Neutrophil (primary cell): ENCODE results near the gene HDHD5.

Source experiments
- H3K27ac ChIP-seq: fragments of 200-600 bp; sonication (generic); 2 replicates; pipeline ENCODE4 v1.5.1; 2016; ENCODE audit warnings: mild to moderate bottlenecking, moderate library complexity
- H3K27me3 ChIP-seq: fragments of 200-600 bp; sonication (generic); 2 replicates; pipeline ENCODE4 v1.6.0; 2016; ENCODE audit warnings: mild to moderate bottlenecking
- H3K36me3 ChIP-seq: fragments of 200-600 bp; sonication (generic); 2 replicates; pipeline ENCODE4 v1.5.1; 2017
- H3K4me1 ChIP-seq, 2 experiments: fragments of 200-600 bp in 1 of 2; sonication (generic) in 1 of 2; 1 replicate in 1 of 2; 2 replicates in 1 of 2; pipeline versions ENCODE4 v1.5.1 to v1.6.1; 2013 to 2016; ENCODE audit warnings: low read depth in 1 of 2, low read length in 1 of 2, mild to moderate bottlenecking in 1 of 2, moderate library complexity in 1 of 2; ENCODE audit not compliant: control insufficient read depth in 1 of 2, insufficient read depth in 1 of 2
- H3K4me3 ChIP-seq, 2 experiments: fragments of 200-600 bp in 1 of 2; sonication (generic) in 1 of 2; 1 replicate in 1 of 2; 2 replicates in 1 of 2; pipeline ENCODE4 v1.5.1; 2013 to 2016; ENCODE audit warnings: low read depth in 1 of 2, low read length in 1 of 2, mild to moderate bottlenecking in 1 of 2, moderate library complexity in 1 of 2
- H3K9me3 ChIP-seq: fragments of 200-600 bp; sonication (generic); 2 replicates; pipeline ENCODE4 v1.5.1; 2016
- TF ChIP-seq, protein P1 (sequence below): fragments of 200-600 bp; sonication (generic); IDR thresholded peaks from 2 replicates; pipeline ENCODE4 v1.5.1; 2016; ENCODE audit warnings: antibody characterized with exemption

The HDHD5 gene

DNA sequence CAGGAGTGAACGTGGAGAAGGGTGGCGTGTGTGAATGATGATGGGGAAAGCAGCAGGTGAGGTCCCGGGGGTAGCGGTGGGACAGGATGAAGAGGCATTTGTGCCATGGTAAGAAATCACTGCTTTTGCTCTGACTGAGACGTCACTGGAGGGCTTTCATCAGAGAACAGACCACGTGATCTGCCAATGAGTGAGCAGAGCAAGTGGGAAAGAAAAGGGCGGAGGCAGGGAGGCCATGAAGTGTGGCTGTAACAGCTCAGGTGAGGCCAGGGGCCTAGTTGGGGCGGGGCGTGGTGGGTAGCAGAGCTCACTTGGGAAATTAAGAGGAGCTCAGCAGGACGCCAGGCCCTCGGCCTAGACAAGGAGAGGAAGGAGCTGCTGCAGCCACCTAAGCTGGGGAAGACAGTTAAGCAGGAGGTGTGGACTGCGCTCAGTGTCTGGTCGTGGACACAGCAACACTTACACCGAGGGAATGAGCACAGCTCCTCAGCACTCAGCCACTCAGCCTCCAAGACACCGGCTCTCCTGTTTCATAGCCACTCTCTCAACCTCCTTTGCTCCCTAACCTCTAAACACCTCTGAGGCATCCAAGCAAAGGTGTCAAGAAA lies 23.8 kb downstream of the HDHD5 start:
- TF ChIP-seq, protein P1, sequence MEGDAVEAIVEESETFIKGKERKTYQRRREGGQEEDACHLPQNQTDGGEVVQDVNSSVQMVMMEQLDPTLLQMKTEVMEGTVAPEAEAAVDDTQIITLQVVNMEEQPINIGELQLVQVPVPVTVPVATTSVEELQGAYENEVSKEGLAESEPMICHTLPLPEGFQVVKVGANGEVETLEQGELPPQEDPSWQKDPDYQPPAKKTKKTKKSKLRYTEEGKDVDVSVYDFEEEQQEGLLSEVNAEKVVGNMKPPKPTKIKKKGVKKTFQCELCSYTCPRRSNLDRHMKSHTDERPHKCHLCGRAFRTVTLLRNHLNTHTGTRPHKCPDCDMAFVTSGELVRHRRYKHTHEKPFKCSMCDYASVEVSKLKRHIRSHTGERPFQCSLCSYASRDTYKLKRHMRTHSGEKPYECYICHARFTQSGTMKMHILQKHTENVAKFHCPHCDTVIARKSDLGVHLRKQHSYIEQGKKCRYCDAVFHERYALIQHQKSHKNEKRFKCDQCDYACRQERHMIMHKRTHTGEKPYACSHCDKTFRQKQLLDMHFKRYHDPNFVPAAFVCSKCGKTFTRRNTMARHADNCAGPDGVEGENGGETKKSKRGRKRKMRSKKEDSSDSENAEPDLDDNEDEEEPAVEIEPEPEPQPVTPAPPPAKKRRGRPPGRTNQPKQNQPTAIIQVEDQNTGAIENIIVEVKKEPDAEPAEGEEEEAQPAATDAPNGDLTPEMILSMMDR, result no peak
- H3K36me3 ChIP-seq, result no peaks in the 10 kb centered on the region
- no peaks in the 10 kb centered on the region for H3K27me3 ChIP-seq
- no peaks in the 10 kb centered on the region for H3K9me3 ChIP-seq
- H3K27ac ChIP-seq, result no peak overlapping the region
- H3K4me1 ChIP-seq, result no peaks in the 10 kb centered on the region
- H3K4me3 ChIP-seq, result no peak overlapping the region

DNA sequence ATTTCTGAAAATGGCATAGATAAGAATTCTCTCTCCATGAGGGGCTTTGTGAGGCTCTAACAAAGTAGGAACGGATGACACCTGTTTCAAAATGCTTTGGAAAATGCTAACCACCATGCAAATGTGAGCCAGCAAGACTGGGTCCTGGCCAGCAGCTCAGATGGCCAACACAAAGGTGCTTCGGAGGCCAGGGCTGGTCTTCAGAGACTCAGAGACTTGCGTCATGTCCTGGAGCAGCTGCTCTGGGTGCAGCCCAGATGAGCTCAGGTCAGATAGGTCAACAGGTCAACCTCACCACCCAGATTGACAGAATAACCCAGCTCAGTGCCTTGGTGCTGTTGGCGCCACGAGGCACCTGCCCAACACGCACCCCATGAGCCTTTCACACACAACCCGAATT lies 25.9 kb downstream of the HDHD5 start:
- no peaks in the 10 kb centered on the region for H3K9me3 ChIP-seq
- no peaks in the 10 kb centered on the region for H3K27me3 ChIP-seq
- no peak overlapping the region for H3K27ac ChIP-seq
- H3K4me1 ChIP-seq, result no peaks in the 10 kb centered on the region
- no peaks in the 10 kb centered on the region for H3K36me3 ChIP-seq
- TF ChIP-seq, protein P1, result no peak
- no peak overlapping the region for H3K4me3 ChIP-seq

DNA sequence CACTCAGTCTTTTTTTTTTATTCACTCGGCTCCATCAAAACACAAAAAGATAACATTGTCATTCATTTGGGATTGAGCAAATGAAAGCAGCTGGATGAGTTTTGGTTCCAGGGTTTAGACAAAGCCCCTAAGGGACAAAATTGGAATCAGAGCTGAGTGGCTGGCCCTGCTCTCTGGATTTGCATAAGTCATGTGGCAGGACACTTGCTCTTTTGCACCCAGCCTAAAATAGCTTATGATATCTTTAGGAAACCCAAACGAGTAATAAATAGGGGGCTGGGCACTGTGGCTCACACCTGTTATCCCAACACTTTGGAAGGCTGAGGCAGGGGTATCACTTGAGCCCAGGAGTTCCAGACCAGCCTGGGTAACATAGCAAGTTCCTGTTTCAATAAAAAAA lies 27.0 kb downstream of the HDHD5 start:
- Histone ChIP-seq H3K4me3 (no peak overlapping the region), H3K9me3 (no peaks in the 10 kb centered on the region), H3K27me3 (no peaks in the 10 kb centered on the region), H3K36me3 (no peaks in the 10 kb centered on the region), H3K4me1 (no peaks in the 10 kb centered on the region), H3K27ac (no peak overlapping the region)
- TF ChIP-seq, protein P1, result no peak

DNA sequence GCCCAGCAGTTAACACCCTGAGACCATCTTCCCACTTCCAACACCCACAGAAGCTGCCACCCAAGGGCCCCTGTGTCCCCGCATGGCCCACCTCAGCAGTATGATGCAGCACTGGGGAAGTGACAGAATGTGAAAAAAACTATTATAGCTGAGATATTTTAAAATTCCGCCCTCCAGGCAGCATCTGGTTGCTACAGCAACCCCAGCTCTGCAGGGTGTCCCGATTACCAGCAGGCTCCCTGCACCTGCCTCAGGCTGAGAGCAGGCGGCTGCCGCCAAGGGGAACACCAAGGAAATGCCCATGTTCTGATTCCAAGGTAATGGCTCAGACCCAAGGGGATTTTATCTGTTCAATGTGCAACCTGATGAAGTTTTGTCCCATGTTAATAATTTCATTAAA lies 27.4 kb downstream of the HDHD5 start:
- H3K27ac ChIP-seq, result no peak overlapping the region
- no peaks in the 10 kb centered on the region for H3K36me3 ChIP-seq
- H3K4me1 ChIP-seq, result no peaks in the 10 kb centered on the region
- TF ChIP-seq, protein P1, result no peak
- no peak overlapping the region for H3K4me3 ChIP-seq
- no peaks in the 10 kb centered on the region for H3K27me3 ChIP-seq
- no peaks in the 10 kb centered on the region for H3K9me3 ChIP-seq

DNA sequence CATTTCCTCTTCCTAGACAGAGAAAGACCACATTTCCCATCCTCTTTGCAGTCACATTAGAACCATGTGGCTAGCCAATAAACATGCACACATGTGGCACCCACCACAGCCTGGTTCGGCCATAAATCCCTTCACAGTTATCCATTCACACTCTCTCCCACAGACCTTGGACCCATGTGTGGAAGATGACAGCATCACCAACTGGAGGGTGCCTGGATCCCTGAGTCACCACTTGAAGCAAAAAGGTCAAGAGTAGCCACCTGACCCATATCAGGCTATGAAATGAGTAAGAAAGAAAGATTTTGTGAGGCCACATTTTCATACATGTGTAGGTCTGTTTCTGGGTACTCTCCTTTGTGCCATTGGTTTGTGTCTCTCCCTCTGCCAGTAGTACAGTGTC lies 28.9 kb downstream of the HDHD5 start:
- Histone ChIP-seq H3K4me3 (no peak overlapping the region), H3K27ac (no peak overlapping the region), H3K27me3 (no peaks in the 10 kb centered on the region), H3K9me3 (no peaks in the 10 kb centered on the region), H3K36me3 (no peaks in the 10 kb centered on the region), H3K4me1 (no peaks in the 10 kb centered on the region)
- TF ChIP-seq, protein P1, result no peak
